ENCODE measurements around the gene CCDC144A.
"Not testable (repeated sequence)": the region's sequence is repeated elsewhere in the genome, so short reads cannot be mapped to it uniquely, and the experiment has no call there.

Gene CCDC144A

GRCh38 chr17:16689731-16690281 is at the start of gene CCDC144A:
CCDC144A (plus strand) TSS chr17:16690241; CDS start chr17:16690401, 160 bp downstream.
- DNase-seq (ENCODE audit: low read depth in 2 of 2), result peak; percentile 31 to 64

DNA sequence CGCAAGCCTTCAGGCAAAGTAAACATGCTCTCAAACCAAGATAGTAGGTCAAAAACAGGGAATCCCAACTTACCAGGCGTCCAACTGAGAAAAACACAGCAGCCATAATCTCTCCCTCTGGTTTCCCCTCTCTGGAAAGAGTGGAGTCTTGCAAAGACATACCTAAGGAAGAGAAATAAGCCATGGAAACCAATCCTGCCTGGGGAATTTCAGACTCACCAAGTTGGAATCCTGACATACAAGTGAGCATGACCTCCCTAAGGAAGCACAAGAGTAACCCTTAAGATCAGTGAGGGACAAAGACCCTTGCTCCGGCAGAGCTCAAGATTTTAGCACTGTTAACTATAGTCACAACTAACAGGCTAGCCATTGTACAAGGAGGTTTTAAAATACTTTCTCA is 40.5 kb upstream of the CCDC144A start:
- DNase-seq (ENCODE audit: low read depth in 2 of 2), result no peak

DNA sequence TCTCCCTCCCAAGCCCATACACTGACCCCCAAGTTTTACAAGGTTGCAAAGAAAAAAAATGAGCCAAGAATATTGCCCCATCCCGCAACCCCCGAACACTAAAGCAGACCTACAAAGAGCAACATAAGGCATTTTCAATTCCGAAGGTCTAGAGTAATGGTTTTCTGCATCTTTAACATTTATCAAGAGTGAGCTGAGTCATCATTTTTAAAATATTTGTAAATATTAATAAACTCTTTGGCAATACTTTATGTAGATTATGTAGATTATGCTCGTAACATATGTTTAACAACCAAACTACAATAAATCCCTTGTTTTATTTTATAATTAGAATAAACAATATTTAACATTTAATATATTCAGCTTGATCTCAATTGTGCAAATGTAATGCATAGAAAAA is 37.8 kb upstream of the CCDC144A start:
- DNase-seq (ENCODE audit: low read depth in 2 of 2), result no peak

DNA sequence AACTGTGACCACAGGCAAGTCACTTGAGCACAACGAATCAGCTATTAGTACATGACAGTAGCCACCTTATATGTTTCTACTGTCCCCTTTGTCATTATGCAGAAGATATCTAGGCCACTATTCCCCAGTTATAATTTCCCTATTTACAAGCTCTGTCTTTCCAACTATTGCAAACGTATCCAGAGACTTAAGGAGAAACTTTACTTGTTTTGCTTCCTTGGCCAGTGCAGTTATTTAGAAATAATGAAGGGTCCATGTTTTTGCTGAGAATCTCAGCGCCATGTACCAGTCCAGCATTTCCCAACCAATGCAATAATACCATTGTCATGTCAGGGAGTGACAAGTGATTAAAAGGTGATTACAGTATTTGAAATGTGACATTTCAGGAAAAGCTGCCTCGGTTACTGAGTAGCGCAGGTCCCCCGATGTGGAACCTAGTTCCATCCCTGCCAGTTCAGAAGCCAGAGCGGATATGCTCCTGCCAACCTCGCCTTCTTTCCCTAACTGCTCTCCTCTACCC is 37.1 kb upstream of the CCDC144A start:
- no peak for DNase-seq (ENCODE audit: low read depth in 2 of 2)

DNA sequence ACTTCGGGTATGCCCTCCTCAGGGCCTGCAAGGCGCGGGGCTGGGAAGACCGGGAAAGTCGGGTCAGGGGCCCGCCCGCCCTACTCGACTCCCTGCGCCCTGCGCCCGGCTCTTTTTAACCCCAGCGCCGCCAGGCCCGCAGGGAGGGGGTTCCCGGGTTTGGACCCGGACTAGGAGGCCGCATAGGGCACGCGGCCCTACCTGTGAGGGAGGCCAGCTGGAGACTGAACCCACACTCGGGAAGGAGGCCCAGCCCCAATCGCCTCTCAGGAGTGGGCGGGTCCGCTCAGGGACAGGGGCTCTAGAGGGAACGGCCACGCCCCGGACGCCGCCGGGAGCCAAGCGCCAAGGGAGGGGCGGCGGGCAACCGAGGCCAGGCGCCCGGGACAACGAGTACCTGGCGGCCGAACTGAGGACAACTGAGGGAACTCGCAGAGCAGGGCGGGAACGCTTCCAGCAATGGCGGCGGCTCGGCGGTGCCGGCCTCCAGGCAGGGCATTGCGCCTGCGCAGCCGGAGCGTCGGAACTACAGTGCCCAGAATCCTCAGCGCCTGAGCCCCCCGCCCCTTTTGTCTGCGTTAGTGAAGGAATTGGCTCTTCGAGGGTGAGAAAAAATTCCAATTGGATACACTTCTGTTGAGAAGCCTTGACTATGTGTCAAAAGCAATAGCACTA is 36.5 kb upstream of the CCDC144A start, which contains the start of gene ZNF624:
TSS of gene ZNF624 (minus strand) at position 484 of the 675 bp plus-strand sequence.
- peak; percentile 83 for DNase-seq (ENCODE audit: low read depth in 2 of 2)

GRCh38 chr17:16661217-16661616 is 28.8 kb upstream of the CCDC144A start:
- no peak for DNase-seq (ENCODE audit: low read depth in 2 of 2)

GRCh38 chr17:16662936-16663335 is 27.1 kb upstream of the CCDC144A start:
- DNase-seq (ENCODE audit: low read depth in 2 of 2), result no peak

GRCh38 chr17:16666553-16666906 is 23.5 kb upstream of the CCDC144A start:
- not testable (repeated sequence) for DNase-seq (ENCODE audit: low read depth in 2 of 2)

GRCh38 chr17:16666907-16667636 is 23.0 kb upstream of the CCDC144A start:
- not testable (repeated sequence) for DNase-seq (ENCODE audit: low read depth in 2 of 2)

DNA sequence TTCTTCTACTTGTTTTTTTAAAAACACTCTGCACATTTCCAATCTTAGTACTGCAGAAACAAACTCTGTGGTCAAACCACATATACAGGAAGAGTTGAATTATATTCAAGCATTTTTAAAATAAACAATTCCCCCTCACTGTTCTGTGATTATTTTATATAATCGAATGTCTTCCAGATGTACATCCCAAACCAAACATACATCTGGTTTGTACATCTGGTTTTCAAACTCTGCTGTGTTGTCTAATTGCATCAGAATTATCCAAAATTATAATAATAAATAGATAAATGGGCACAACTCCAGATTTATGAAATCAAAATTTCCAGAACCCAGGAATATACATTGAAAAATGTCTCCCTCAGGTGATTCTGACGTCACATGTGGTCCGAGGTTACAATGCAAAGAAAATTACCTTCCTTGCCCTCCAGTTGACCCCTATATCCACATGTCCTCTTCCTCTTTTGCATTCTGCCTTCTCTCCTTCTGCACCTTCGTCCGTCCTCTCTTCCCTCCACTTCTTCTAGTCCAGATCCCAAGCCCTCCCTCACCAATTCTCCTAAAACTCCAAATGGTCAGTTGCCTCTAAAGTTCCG is 13.3 kb upstream of the CCDC144A start:
- no peak for DNase-seq (ENCODE audit: low read depth in 2 of 2)

GRCh38 chr17:16683290-16684138 is 6.5 kb upstream of the CCDC144A start:
- DNase-seq (ENCODE audit: low read depth in 2 of 2), result not testable (repeated sequence)

DNA sequence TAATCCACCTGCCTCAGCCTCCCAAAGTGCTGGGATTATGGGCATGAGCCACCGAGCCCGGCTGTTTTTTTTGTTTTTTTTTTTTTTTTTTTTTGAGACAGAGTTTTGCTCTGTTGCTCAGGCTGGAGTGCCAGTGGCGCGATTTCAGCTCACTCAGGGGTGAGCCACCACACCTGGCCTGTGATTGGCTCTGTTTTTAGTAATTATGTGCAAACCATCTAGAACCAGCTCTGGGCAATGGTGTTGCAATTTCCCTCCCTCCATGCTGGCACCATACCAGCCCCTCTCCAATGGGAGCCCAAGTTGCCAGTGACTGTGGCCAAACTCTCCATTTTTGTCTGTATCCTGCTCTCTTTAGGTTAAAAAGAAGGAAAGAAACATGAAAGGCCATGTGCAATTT is 4.0 kb upstream of the CCDC144A start:
- DNase-seq (ENCODE audit: low read depth in 2 of 2), result not testable (repeated sequence)

DNA sequence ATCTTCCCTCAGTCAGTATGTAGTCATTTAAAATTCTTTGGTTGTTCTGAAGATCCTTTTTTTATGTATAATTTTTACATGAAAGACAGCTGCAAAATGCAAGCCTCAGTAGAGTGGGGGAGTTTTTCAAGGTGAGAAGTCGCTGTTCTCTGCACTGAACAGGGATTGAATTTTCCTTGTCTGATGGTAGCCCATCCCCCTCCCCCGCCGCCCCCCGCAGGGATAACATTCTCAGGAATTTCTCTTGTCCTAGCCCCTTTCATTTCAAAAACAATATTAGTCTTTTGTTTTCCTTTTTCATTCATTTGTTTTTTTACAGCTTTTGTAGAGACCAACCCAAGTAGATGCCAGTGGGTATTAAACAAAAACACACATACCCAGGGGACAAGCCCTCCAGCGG is 2.9 kb upstream of the CCDC144A start:
- DNase-seq (ENCODE audit: low read depth in 2 of 2), result not testable (repeated sequence)

- not testable (repeated sequence) for DNase-seq (ENCODE audit: low read depth in 2 of 2)
Measured at GRCh38 chr17:16690447-16690846, 406 bp downstream of the CCDC144A start.

GRCh38 chr17:16697603-16698002 is 7.6 kb downstream of the CCDC144A start:
- DNase-seq (ENCODE audit: low read depth in 2 of 2), result not testable (repeated sequence)

- not testable (repeated sequence) for DNase-seq (ENCODE audit: low read depth in 2 of 2)
Measured at GRCh38 chr17:16745492-16746203, 55.6 kb downstream of the CCDC144A start.

DNA sequence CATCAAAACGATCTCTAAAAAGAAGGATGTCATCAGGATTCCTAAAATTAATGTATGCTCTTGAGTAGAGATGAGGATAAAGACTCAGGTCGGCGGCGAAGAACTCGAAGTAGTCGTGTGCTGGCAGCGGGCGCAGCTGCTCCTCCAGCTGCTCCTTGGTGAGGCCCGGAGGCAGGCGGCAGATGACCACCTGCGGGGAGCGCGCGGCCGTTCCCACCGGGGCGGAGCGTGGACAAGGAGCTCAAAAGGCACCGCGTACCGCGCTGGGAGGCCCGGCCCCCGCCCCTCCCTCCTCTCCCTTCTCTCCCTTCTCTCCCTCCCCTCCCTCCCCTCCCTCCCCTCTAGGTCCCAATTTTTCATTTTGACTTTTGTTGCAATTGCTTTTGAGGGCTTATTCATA is 56.5 kb downstream of the CCDC144A start:
- DNase-seq (ENCODE audit: low read depth in 2 of 2), result not testable (repeated sequence)

DNA sequence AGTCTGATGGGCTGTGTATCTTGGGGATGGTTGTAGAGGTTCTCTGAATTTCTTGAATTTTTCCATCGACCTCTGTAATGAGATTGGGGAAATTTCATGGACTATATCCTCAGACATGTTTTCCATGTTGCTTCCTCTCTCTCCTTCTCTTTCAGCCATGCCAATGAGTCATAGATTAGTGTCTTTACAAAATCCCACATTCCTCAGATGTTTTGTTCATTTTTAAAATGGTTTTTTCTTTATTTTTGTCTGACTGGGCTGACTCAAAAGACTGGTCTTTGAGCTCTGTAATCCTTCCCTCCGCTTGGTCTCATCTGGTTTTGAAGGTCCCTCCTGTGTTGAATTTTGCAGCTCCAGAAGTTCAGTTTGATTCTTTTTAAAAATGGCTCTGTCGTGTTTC is 60.5 kb downstream of the CCDC144A start:
- DNase-seq (ENCODE audit: low read depth in 2 of 2), result not testable (repeated sequence)

DNA sequence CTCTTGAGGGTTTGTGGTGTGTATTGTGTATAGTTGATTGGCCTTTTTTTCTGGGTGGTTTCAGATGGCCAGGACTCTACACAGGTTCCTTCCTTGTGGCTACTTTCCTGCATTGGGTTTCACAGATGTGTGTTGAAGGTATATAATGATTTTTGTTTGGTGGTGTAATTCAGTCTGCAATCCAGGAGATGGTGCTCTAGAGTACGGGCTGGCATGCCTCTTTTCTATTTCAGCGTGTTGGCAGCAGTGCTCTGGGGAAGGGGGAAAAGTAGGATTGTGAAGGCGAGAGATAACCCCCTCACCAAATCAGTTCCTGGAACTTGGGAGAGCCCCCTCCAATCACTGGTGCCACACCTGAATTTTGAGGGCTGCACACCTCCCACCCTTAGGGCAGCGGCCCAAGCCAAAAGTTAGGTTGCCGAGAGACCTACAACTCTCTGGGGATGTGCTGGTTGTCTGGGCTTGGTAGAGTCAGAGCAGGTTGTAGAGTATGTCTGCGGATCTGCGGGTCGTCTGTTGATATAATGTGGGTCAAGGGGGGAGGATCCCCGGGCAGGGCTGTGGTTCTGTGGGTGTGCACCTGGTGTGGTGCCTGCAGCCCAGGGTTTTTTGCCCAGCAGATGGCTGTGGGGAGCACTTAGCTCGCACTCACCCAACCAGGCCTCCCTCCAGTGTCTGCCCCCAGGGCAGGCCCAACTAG is 61.3 kb downstream of the CCDC144A start:
- not testable (repeated sequence) for DNase-seq (ENCODE audit: low read depth in 2 of 2)

GRCh38 chr17:16751924-16752287 is 61.9 kb downstream of the CCDC144A start:
- DNase-seq (ENCODE audit: low read depth in 2 of 2), result not testable (repeated sequence)
